Measurements from ENCODE around the gene ATN1. TPM values are rescaled to one million over a fixed set of nuclear protein-coding genes. Genes with fewer than 3 reads are reported as not detected.

Gene ATN1
- total RNA-seq, 1 donor from 2014 or later, result 8.9 TPM

GRCh38 chr12:6959058-6959804, 31.5 kb downstream of the ATN1 start:
- no peak overlapping the region for H2AFZ ChIP-seq (replicated peaks)
- H3F3A ChIP-seq (ENCODE audit: low read depth), result peaks cover 30% of the 10 kb centered on the region
- H3K4me3 ChIP-seq, result no peak overlapping the region
- no peaks in the 10 kb centered on the region for H3K79me2 ChIP-seq (ENCODE audit: low read depth)
- no peak for DNase-seq (ENCODE audit: low spot score)
- peaks cover 20% of the 10 kb centered on the region for H3K4me1 ChIP-seq
- H3K9ac ChIP-seq, result no peak overlapping the region
- no peaks in the 10 kb centered on the region for H3K9me3 ChIP-seq (ENCODE audit: low read depth)
- no peaks in the 10 kb centered on the region for H4K20me1 ChIP-seq (ENCODE audit: low read depth)
- H3K36me3 Mint-ChIP-seq, result peaks cover under 1% of the 10 kb centered on the region
- H3K27me3 Mint-ChIP-seq (ENCODE audit: insufficient read depth, low read depth), result peaks cover 8% of the 10 kb centered on the region
- H3K4me3 Mint-ChIP-seq, result no peak overlapping the region
- TF ChIP-seq, protein P1, sequence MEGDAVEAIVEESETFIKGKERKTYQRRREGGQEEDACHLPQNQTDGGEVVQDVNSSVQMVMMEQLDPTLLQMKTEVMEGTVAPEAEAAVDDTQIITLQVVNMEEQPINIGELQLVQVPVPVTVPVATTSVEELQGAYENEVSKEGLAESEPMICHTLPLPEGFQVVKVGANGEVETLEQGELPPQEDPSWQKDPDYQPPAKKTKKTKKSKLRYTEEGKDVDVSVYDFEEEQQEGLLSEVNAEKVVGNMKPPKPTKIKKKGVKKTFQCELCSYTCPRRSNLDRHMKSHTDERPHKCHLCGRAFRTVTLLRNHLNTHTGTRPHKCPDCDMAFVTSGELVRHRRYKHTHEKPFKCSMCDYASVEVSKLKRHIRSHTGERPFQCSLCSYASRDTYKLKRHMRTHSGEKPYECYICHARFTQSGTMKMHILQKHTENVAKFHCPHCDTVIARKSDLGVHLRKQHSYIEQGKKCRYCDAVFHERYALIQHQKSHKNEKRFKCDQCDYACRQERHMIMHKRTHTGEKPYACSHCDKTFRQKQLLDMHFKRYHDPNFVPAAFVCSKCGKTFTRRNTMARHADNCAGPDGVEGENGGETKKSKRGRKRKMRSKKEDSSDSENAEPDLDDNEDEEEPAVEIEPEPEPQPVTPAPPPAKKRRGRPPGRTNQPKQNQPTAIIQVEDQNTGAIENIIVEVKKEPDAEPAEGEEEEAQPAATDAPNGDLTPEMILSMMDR (IDR thresholded peaks at IDR 0.05), result no peak
- no peak for TF ChIP-seq EZH2 (IDR thresholded peaks at IDR 0.05)
- TF ChIP-seq EZH2phosphoT487 (IDR thresholded peaks at IDR 0.05), result no peak
- H3K4me1 Mint-ChIP-seq, result peaks cover 35% of the 10 kb centered on the region
- H3K27ac Mint-ChIP-seq, result peak overlapping the region; percentile 60
- H3K4me2 ChIP-seq, result no peak overlapping the region
- no peaks in the 10 kb centered on the region for H3K9me3 Mint-ChIP-seq
- no peak overlapping the region for H3K27ac ChIP-seq
- no peaks in the 10 kb centered on the region for H3K27me3 ChIP-seq
- H3K36me3 ChIP-seq, result no peaks in the 10 kb centered on the region

GRCh38 chr12:6959805-6960592, 32.2 kb downstream of the ATN1 start:
- Mint-ChIP-seq H3K27ac (no peak overlapping the region), H3K4me1 (peaks cover 38% of the 10 kb centered on the region), H3K9me3 (no peaks in the 10 kb centered on the region), H3K36me3 (peaks cover 3% of the 10 kb centered on the region), H3K4me3 (no peak overlapping the region), H3K27me3 (ENCODE audit: insufficient read depth, low read depth) (peaks cover 11% of the 10 kb centered on the region)
- H3K9ac ChIP-seq, result no peak overlapping the region
- TF ChIP-seq EZH2 (IDR thresholded peaks at IDR 0.05) (no peak), EZH2phosphoT487 (IDR thresholded peaks at IDR 0.05) (no peak)
- TF ChIP-seq, protein P1 (IDR thresholded peaks at IDR 0.05), result no peak
- H3F3A ChIP-seq (ENCODE audit: low read depth), result peaks cover 38% of the 10 kb centered on the region
- H3K9me3 ChIP-seq (ENCODE audit: low read depth), result no peaks in the 10 kb centered on the region
- no peaks in the 10 kb centered on the region for H3K27me3 ChIP-seq
- H3K79me2 ChIP-seq (ENCODE audit: low read depth), result no peaks in the 10 kb centered on the region
- no peak overlapping the region for H3K27ac ChIP-seq
- no peak for DNase-seq (ENCODE audit: low spot score)
- no peaks in the 10 kb centered on the region for H4K20me1 ChIP-seq (ENCODE audit: low read depth)
- no peak overlapping the region for H2AFZ ChIP-seq (replicated peaks)
- H3K36me3 ChIP-seq, result no peaks in the 10 kb centered on the region
- no peak overlapping the region for H3K4me2 ChIP-seq
- H3K4me1 ChIP-seq, result peaks cover 20% of the 10 kb centered on the region
- H3K4me3 ChIP-seq, result no peak overlapping the region

DNA sequence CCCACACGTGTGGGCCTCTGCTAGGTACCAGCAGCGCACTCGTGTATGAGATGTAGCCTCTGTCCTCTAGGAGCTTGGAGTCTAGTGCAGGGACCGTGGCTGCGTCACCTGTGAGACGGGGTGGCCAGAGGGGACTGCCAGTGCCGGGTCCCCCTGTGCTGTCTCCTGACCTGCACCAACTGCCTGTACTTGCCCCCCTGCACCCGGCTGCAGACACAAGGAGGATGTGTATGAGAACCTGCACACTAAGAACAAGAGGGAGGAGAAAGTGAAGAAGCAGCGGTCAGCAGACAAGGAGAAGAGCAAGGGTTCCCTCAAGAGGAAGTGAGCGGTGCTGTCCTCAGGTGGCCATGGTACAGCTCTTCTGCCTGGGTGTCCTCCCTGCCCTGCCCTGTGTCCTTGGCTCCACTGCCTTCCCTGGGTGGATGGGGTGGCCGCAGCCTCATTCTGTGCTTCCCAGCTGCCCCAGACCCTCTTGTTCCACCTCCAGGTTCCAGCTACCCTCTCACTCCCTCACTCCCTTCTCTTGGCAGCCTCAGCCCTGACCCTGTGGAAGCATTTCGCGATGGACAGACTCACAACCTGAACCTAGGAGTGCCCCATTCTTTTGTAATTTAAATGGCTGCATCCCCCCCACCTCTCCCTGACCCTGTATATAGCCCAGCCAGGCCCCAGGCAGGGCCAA, 33.0 kb downstream of the ATN1 start:
- Histone ChIP-seq H3K4me3 (no peak overlapping the region), H3K4me1 (peaks cover 20% of the 10 kb centered on the region), H4K20me1 (ENCODE audit: low read depth) (no peaks in the 10 kb centered on the region), H3K27ac (no peak overlapping the region), H3K27me3 (no peaks in the 10 kb centered on the region), H3K9ac (no peak overlapping the region), H2AFZ (replicated peaks) (no peak overlapping the region), H3K36me3 (no peaks in the 10 kb centered on the region), H3K79me2 (ENCODE audit: low read depth) (no peaks in the 10 kb centered on the region), H3F3A (ENCODE audit: low read depth) (peaks cover 46% of the 10 kb centered on the region), H3K4me2 (peak overlapping the region; percentile 63), H3K9me3 (ENCODE audit: low read depth) (no peaks in the 10 kb centered on the region)
- TF ChIP-seq EZH2 (IDR thresholded peaks at IDR 0.05), result no peak
- TF ChIP-seq, protein P1 (IDR thresholded peaks at IDR 0.05), result peak; percentile 27
- no peak for TF ChIP-seq EZH2phosphoT487 (IDR thresholded peaks at IDR 0.05)
- H3K36me3 Mint-ChIP-seq, result peaks cover 7% of the 10 kb centered on the region
- peaks cover 43% of the 10 kb centered on the region for H3K4me1 Mint-ChIP-seq
- DNase-seq (ENCODE audit: low spot score), result peak; percentile 33
- no peaks in the 10 kb centered on the region for H3K9me3 Mint-ChIP-seq
- peaks cover 12% of the 10 kb centered on the region for H3K27me3 Mint-ChIP-seq (ENCODE audit: insufficient read depth, low read depth)
- peak overlapping the region; percentile 59 for H3K4me3 Mint-ChIP-seq
- H3K27ac Mint-ChIP-seq, result no peak overlapping the region

Measured in neural progenitor cell (in vitro differentiated cells).